ENCODE results near the gene PHYKPL. TPM values are rescaled to one million over a fixed set of nuclear protein-coding genes. Genes with fewer than 3 reads are reported as not detected.
A peak's percentile ranks its signal among the peaks of the same experiment; 100 is the strongest.

PHYKPL gene
- total and polyA plus RNA-seq, 2 donors (not counting 1 experiment from before 2014, with no cell fraction given): 263 to 313 TPM

DNA sequence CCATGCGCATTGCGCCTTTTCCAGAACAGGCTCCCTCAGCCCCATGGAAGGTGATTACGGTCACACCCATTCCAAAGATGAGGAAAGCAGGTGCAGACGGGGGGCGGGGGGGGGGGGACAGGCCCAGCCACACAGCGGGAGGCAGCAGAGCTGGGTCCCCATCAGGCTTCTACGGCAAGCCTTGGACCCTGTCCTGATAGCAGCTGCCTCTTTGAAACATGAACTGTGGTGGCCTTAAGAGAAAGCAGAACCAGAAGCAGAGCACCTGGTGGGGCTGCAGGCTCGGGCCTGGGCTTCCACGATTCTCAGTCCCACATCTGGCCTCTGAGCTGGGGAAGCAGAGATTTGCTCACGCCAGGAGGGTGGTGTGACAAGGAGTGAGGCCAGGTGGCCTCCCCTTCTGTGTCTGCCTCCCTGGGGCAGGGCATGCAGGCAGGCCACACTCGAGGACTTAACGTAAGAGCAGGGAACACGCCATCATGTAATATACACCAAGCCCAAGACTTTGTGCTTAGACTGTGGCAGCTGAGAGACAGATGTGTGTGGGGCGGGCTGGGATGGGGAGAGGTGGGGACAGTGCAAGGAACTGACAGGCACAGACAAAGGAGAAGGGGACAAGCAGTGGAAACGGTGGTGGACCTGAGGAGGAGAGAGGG, 14.2 kb upstream of the PHYKPL start:
- 51% methylated on average over 11 of the region's 15 CpGs for WGBS (ENCODE audit: insufficient coverage)
- H4K20me1 ChIP-seq (ENCODE audit: control insufficient read depth, insufficient read depth, low read length, poor library complexity, severe bottlenecking): no peaks in the 10 kb centered on the region
- no peak overlapping the region for H3K4me3 ChIP-seq (ENCODE audit: control extremely low read depth in 1 of 5, extremely low read depth in 1 of 5, insufficient read depth in 1 of 5, low read depth in 2 of 5, low read length in 4 of 5)
- H3K9ac ChIP-seq (ENCODE audit: low read length): no peak overlapping the region
- Mint-ChIP-seq H3K4me3 (no peak overlapping the region), H3K27ac (peak overlapping the region; percentile 48), H3K9me3 (ENCODE audit: insufficient read depth) (no peaks in the 10 kb centered on the region), H3K4me1 (peaks cover 23% of the 10 kb centered on the region), H3K27me3 (no peaks in the 10 kb centered on the region)
- H3K4me1 ChIP-seq (ENCODE audit: control insufficient read depth in 2 of 2, insufficient read depth in 2 of 2, low read length in 2 of 2): peaks cover 18 to 31% of the 10 kb centered on the region in 2 donors
- H3K4me2 ChIP-seq (replicated peaks; ENCODE audit: low read depth, low read length, poor library complexity, severe bottlenecking): no peak overlapping the region
- no peaks in the 10 kb centered on the region for H3K79me2 ChIP-seq (ENCODE audit: control insufficient read depth, insufficient read depth, low read length)
- ATAC-seq (ENCODE audit: low read depth) (no peak), DNase-seq (no peak)
- ChIA-PET CTCF (no interaction called here), POLR2A (no interaction called here)
- no peak overlapping the region for H2AFZ ChIP-seq (ENCODE audit: insufficient read depth, low read depth, low read length, poor library complexity, severe bottlenecking)
- intact Hi-C loops (cut with micrococcal nuclease): loop anchor here (10.0 kb wide), 1 partner anchor 1448 kb away; the partner anchor contains the start of gene CANX
- H3K36me3 ChIP-seq (replicated peaks in 1 of 2; ENCODE audit: control extremely low read depth in 1 of 2, control insufficient read depth in 1 of 2, extremely low read depth in 1 of 2, insufficient read depth in 2 of 2, low read length in 1 of 2): no peaks in the 10 kb centered on the region
- no peak for TF ChIP-seq EZH2 (IDR thresholded peaks at IDR 0.05; ENCODE audit: borderline replicate concordance, insufficient read depth, low read depth, low read length, poor library complexity, severe bottlenecking)
- TF ChIP-seq, protein P1, sequence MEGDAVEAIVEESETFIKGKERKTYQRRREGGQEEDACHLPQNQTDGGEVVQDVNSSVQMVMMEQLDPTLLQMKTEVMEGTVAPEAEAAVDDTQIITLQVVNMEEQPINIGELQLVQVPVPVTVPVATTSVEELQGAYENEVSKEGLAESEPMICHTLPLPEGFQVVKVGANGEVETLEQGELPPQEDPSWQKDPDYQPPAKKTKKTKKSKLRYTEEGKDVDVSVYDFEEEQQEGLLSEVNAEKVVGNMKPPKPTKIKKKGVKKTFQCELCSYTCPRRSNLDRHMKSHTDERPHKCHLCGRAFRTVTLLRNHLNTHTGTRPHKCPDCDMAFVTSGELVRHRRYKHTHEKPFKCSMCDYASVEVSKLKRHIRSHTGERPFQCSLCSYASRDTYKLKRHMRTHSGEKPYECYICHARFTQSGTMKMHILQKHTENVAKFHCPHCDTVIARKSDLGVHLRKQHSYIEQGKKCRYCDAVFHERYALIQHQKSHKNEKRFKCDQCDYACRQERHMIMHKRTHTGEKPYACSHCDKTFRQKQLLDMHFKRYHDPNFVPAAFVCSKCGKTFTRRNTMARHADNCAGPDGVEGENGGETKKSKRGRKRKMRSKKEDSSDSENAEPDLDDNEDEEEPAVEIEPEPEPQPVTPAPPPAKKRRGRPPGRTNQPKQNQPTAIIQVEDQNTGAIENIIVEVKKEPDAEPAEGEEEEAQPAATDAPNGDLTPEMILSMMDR (IDR thresholded peaks at IDR 0.05): no peak
- no peaks in the 10 kb centered on the region for H3K27me3 ChIP-seq (replicated peaks in 1 of 4; ENCODE audit: control extremely low read depth in 1 of 4, control insufficient read depth in 3 of 4, insufficient read depth in 4 of 4, low read length in 3 of 4)
- no peak overlapping the region for H3K27ac ChIP-seq (ENCODE audit: low read length in 2 of 2)
- peaks cover 0 to 5% (median 0%) of the 10 kb centered on the region in 3 donors for H3K9me3 ChIP-seq (ENCODE audit: control extremely low read depth in 1 of 3, control insufficient read depth in 2 of 3, insufficient read depth in 1 of 3, low read length in 2 of 3)

DNA sequence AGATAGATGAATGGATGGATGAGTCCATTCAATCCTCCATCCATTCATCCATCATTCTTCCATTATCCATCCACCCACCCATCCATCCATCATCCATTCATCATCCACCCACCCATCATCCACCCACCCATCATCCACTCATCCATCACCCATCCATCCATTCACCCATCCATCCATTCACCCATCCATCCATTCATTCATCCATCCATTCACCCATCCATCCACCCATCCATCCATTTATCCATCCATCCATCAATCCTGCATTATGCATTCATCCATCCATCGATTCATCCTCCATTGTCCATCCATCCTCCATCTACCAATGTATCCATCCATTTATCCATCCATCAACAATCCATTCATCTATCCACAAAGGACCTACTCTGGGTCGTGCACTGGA, 12.8 kb upstream of the PHYKPL start:
- no peak overlapping the region for H3K4me3 Mint-ChIP-seq
- H3K4me2 ChIP-seq (replicated peaks; ENCODE audit: low read depth, low read length, poor library complexity, severe bottlenecking): no peak overlapping the region
- no peak overlapping the region for H3K27ac ChIP-seq (ENCODE audit: low read length in 2 of 2)
- no peak overlapping the region for H3K4me3 ChIP-seq (ENCODE audit: control extremely low read depth in 1 of 5, extremely low read depth in 1 of 5, insufficient read depth in 1 of 5, low read depth in 2 of 5, low read length in 4 of 5)
- WGBS (ENCODE audit: insufficient coverage): 90% methylated on average over 1 of the region's 2 CpGs
- H3K27ac Mint-ChIP-seq: no peak overlapping the region
- H3K27me3 ChIP-seq (replicated peaks in 1 of 4; ENCODE audit: control extremely low read depth in 1 of 4, control insufficient read depth in 3 of 4, insufficient read depth in 4 of 4, low read length in 3 of 4): no peaks in the 10 kb centered on the region
- ChIA-PET POLR2A (no interaction called here), CTCF (no interaction called here)
- no peak for TF ChIP-seq EZH2 (IDR thresholded peaks at IDR 0.05; ENCODE audit: borderline replicate concordance, insufficient read depth, low read depth, low read length, poor library complexity, severe bottlenecking)
- TF ChIP-seq, protein P1 (IDR thresholded peaks at IDR 0.05): no peak
- peaks cover 32 to 45% of the 10 kb centered on the region in 2 donors for H3K4me1 ChIP-seq (ENCODE audit: control insufficient read depth in 2 of 2, insufficient read depth in 2 of 2, low read length in 2 of 2)
- no peaks in the 10 kb centered on the region for H3K9me3 Mint-ChIP-seq (ENCODE audit: insufficient read depth)
- no peaks in the 10 kb centered on the region for H3K79me2 ChIP-seq (ENCODE audit: control insufficient read depth, insufficient read depth, low read length)
- no peaks in the 10 kb centered on the region for H3K36me3 ChIP-seq (replicated peaks in 1 of 2; ENCODE audit: control extremely low read depth in 1 of 2, control insufficient read depth in 1 of 2, extremely low read depth in 1 of 2, insufficient read depth in 2 of 2, low read length in 1 of 2)
- no peaks in the 10 kb centered on the region for H4K20me1 ChIP-seq (ENCODE audit: control insufficient read depth, insufficient read depth, low read length, poor library complexity, severe bottlenecking)
- H3K27me3 Mint-ChIP-seq: no peaks in the 10 kb centered on the region
- intact Hi-C loops (cut with micrococcal nuclease): loop anchor here (10.0 kb wide), 1 partner anchor 1449 kb away; the partner anchor contains the start of gene CANX
- no peak overlapping the region for H2AFZ ChIP-seq (ENCODE audit: insufficient read depth, low read depth, low read length, poor library complexity, severe bottlenecking)
- no peak overlapping the region for H3K9ac ChIP-seq (ENCODE audit: low read length)
- ATAC-seq (ENCODE audit: low read depth) (no peak), DNase-seq (no peak)
- H3K4me1 Mint-ChIP-seq: peaks cover 30% of the 10 kb centered on the region
- peaks cover 0 to 5% (median 0%) of the 10 kb centered on the region in 3 donors for H3K9me3 ChIP-seq (ENCODE audit: control extremely low read depth in 1 of 3, control insufficient read depth in 2 of 3, insufficient read depth in 1 of 3, low read length in 2 of 3)

Data from B cell (primary cell).